GM19023 (cell line): ENCODE results near the gene RHBDD1.

Source experiments
- ATAC-seq: cut with Tn5 transposase; IDR thresholded peaks from one replicate; pipeline ENCODE4 v1.9.1; 2021; ENCODE audit warnings: mild to moderate bottlenecking, moderate library complexity; ENCODE audit not compliant: unreplicated experiment

RHBDD1 gene

GRCh38 chr2:226978300-226978699 is 142.4 kb downstream of the RHBDD1 start:
- no peak for ATAC-seq

GRCh38 chr2:226979004-226979403 is 143.2 kb downstream of the RHBDD1 start:
- ATAC-seq = no peak

- ATAC-seq = no peak
Measured at GRCh38 chr2:226981791-226982326, 146.0 kb downstream of the RHBDD1 start.

GRCh38 chr2:226983895-226984749 is 148.3 kb downstream of the RHBDD1 start:
- no peak for ATAC-seq

- ATAC-seq = peak; percentile 98
Measured at GRCh38 chr2:226984750-226985582, 149.1 kb downstream of the RHBDD1 start.

- ATAC-seq = no peak
Measured at GRCh38 chr2:226985583-226985946, 149.7 kb downstream of the RHBDD1 start.

GRCh38 chr2:226991663-226992062 is 155.8 kb downstream of the RHBDD1 start:
- ATAC-seq = no peak

- ATAC-seq = no peak
Measured at GRCh38 chr2:226993171-226993570, 157.3 kb downstream of the RHBDD1 start.

- no peak for ATAC-seq
Measured at GRCh38 chr2:226994775-226995174, 158.9 kb downstream of the RHBDD1 start.

- peak; percentile 85 for ATAC-seq
Measured at GRCh38 chr2:226995625-226996041, 159.8 kb downstream of the RHBDD1 start.

- no peak for ATAC-seq
Measured at GRCh38 chr2:226999661-227000060, 163.8 kb downstream of the RHBDD1 start.

- no peak for ATAC-seq
Measured at GRCh38 chr2:227000123-227000522, 164.3 kb downstream of the RHBDD1 start.

GRCh38 chr2:227004482-227004881 is 168.6 kb downstream of the RHBDD1 start:
- ATAC-seq = no peak

GRCh38 chr2:227006189-227006897 is 170.5 kb downstream of the RHBDD1 start:
- no peak for ATAC-seq

- no peak for ATAC-seq
Measured at GRCh38 chr2:227007148-227007547, 171.3 kb downstream of the RHBDD1 start.

GRCh38 chr2:227007940-227008339 is 172.1 kb downstream of the RHBDD1 start:
- no peak for ATAC-seq

GRCh38 chr2:227010433-227010832 is 174.6 kb downstream of the RHBDD1 start:
- no peak for ATAC-seq

- ATAC-seq = no peak
Measured at GRCh38 chr2:227013330-227013729, 177.5 kb downstream of the RHBDD1 start.

GRCh38 chr2:227013881-227014280 is 178.0 kb downstream of the RHBDD1 start:
- no peak for ATAC-seq

- no peak for ATAC-seq
Measured at GRCh38 chr2:227016894-227017293, 181.0 kb downstream of the RHBDD1 start.

GRCh38 chr2:227020416-227020815 is 184.6 kb downstream of the RHBDD1 start:
- ATAC-seq = no peak
